GM12872 (cell line): ENCODE data around the gene P2RX4.

ENCODE experiments used
- TF ChIP-seq, protein P1 (sequence below): IDR thresholded peaks from 3 replicates; pipeline ENCODE4 v1.5.1; 2011; ENCODE audit warnings: low read depth, mild to moderate bottlenecking, low read length, moderate library complexity; ENCODE audit not compliant: insufficient read depth

Gene P2RX4

DNA sequence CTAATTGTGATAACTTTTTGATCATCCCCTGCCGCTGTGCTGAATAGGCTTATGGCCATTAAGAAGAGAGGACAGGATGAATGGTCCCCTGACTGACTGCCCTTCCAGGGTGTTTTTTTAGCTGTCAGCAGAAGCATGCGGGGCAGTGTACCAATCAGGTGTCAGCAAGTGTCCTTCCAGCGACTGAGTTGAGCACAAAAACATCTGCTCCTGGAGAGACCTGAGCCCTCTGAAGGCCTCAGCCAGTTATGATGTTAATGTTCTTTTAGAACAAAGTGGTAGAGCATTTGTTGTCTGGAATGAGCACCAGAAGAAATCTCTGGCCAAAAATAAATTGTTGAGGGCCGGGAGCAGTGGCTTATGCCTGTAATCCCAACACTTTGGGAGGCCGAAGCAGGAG is 39.8 kb upstream of the P2RX4 start:
- TF ChIP-seq, protein P1, sequence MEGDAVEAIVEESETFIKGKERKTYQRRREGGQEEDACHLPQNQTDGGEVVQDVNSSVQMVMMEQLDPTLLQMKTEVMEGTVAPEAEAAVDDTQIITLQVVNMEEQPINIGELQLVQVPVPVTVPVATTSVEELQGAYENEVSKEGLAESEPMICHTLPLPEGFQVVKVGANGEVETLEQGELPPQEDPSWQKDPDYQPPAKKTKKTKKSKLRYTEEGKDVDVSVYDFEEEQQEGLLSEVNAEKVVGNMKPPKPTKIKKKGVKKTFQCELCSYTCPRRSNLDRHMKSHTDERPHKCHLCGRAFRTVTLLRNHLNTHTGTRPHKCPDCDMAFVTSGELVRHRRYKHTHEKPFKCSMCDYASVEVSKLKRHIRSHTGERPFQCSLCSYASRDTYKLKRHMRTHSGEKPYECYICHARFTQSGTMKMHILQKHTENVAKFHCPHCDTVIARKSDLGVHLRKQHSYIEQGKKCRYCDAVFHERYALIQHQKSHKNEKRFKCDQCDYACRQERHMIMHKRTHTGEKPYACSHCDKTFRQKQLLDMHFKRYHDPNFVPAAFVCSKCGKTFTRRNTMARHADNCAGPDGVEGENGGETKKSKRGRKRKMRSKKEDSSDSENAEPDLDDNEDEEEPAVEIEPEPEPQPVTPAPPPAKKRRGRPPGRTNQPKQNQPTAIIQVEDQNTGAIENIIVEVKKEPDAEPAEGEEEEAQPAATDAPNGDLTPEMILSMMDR: no peak

DNA sequence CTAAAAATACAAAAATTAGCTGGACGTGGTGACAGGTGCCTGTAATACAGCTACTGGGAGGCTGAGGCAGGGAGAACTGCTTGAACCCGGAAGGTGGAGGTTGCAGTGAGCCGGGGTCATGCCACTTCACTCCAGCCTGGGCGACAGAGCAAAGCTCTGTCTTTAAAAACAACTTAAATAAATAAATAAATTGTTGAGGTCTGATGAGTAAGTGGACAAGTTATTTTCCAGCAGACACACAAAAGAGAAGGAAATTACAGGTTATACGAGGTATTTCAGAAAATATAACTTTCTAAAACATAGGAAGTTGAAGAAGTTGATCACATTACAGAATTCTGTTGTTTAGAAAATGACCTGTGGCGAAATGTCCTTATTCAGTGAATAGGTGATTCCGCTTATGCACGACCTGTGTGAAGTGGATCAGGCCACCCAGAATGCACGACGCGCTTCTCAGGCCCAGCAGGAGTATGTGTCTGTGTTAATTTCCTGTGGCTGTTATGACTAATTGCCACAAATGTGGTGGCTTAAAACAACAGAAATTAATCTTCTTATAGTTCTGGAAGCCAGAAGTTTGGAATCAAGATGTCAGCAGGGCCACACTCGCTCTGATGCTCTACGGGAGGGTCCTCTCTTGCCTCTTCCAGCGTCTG is 39.2 kb upstream of the P2RX4 start:
- TF ChIP-seq, protein P1: no peak

DNA sequence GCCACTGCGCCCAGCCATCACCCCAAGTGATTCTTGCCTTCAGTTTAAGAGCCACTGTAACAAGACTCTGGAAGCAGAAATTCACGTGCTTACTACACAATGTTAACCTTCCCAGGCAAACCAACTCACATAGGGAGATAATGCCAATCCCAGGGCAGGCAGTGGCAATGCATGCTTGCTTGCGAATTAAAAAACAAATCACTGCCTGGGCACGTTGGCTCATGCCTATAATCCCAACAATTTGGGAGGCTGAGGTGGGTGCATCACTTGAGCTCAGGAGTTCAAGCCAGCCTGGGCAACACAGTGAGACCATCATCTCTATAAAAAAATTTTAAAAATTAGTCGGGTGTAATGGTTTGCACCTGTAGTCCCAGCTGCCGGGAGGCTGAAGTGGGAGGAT is 37.8 kb upstream of the P2RX4 start:
- TF ChIP-seq, protein P1: no peak

DNA sequence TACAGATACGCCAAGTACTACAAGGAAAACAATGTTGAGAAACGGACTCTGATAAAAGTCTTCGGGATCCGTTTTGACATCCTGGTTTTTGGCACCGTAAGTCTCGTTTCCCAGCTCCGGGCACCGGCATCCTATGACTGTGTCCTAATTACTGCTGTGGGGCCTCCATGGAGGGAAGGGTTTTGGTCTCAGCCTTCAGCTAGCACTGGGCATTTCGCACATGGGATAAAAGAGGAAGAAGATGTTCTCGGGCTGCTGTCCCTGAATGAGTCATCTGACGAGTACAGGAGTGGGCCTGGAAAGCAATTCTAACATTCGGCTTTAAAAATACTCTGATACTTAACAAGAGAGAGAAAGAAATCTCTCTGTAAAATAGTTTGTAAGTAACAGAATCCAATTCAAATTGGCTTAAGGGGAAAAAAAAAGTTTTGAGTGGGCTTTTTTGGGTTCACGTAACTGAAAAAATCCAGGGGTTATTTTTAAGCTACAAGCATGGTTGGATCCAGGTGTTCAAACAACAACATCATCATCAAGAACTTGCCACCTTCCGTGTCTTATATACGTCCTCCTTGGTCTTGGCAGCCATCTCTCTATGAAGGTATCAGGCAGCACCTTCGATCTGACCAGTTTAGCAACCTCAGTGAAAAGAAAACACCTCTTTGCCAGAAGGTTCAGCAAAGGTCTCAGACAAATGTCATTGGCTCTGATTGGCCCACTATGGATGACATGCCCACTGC is 34.4 kb upstream of the P2RX4 start:
- TF ChIP-seq, protein P1: no peak

DNA sequence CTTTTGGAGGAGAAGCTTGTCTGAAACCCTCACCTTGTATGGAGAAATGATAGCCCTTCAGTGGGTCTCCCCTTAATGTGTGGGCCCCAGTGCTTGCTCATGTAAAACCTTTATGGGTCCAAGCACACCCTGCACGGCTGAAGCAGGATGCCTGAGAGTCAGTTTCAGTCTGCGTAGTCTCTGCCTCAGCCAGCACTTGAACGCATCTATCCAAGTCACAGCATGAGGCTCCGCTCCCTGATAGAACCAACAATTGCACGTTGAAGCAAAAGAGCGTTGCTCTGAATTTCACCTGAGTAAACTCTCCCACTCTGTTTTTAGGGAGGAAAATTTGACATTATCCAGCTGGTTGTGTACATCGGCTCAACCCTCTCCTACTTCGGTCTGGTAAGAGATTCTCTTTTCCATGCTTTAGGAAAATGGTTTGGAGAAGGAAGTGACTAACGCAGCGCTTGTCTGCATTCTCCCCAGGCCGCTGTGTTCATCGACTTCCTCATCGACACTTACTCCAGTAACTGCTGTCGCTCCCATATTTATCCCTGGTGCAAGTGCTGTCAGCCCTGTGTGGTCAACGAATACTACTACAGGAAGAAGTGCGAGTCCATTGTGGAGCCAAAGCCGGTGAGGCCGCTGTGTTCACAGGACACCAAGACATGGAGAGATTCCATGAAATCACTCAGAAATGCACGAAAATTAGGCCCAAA is 33.0 kb upstream of the P2RX4 start:
- TF ChIP-seq, protein P1: no peak

DNA sequence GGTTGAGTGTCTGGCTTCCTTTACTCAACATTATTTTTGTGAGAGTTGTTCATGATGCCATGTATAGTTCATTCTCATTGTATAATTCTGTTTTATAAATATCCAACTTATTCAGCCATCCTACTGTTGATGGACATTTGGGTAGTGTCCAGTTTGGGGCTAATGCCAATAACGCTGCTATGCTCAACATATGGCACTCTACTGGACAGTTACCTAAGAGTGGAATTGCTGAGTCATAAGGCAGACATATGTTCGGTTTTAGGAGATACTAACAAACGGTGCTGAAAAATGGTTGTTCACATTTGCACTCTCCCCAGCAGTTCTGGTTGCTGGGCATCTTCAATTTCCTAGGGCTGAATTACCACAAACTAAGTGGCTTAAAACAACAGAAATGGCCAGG is 28.7 kb upstream of the P2RX4 start:
- TF ChIP-seq, protein P1: no peak

DNA sequence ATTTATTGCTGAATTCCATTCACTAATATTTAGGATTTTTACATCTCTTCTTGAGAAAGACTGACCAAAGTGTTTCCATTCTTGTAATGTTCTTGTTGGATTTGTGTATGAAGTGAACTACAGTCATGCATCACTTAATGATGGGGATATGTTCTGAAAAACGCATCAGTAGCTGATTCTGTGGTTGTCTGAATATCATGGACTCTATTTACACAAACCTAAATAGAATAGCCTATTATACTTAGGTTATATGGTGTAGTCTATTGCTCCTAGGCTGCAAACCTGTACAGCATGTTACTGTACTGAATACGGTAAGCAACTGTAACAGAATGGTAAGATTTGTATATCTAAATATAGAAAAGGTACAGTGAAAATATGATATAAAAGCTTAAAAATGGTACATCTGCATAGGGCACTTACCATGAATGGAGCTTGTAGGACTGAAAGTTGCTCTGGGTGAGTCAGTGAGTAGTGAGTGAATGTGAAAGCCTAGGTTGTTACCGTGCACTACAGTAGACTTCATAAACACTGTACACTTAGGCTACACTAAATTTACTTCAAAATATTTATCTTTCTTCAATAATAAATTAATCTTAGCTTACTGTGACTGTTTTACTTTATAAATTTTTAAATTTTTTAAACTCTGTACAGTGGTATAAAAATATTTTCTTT is 27.6 kb upstream of the P2RX4 start:
- TF ChIP-seq, protein P1: no peak
